HG03135 (cell line): ENCODE data around the gene BCR.

Experiments used
- ATAC-seq: cut with Tn5 transposase; IDR thresholded peaks from one replicate; pipeline ENCODE4 v1.9.1; 2021; ENCODE audit warnings: mild to moderate bottlenecking, moderate library complexity; ENCODE audit not compliant: unreplicated experiment

The BCR gene

DNA sequence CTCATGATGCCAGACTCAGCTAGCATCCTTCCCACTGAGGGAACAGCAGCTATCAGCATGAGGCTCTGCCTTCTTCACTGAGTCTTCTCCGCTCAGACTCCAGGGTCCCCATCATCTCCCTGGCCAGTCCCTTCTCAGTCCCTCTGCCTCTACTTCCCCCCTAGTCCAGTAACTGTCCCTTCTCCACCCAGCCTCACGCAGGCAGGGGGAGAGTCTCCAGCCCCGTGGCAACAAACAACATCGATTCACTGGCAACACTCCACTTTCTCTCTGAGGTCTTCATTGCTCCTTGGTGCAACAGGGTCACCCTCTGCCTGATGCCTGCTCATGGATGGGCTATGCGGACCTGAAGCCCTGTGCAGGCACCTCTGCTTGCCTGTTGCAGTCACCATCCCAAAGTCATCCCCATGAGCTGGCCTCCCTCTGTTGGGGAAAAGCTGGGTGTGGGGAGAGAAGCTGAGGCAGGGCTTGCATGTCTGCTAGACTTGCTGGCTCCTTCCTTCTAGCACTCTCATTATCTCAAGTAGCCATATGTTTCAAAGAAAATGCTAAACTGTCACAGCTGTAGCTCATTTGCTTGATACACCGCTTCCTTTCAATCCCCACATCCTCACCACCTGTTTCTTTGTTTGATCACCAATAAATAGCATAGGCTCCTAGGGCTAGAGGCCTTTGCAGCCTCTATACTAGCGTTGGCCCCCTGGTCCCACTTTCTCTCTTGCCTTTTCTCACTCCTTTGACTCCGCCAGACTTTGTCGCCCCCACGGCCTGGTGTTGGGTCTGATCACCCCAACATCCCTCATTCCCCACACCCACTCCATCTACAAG is 4.3 kb upstream of the BCR start:
- no peak for ATAC-seq

DNA sequence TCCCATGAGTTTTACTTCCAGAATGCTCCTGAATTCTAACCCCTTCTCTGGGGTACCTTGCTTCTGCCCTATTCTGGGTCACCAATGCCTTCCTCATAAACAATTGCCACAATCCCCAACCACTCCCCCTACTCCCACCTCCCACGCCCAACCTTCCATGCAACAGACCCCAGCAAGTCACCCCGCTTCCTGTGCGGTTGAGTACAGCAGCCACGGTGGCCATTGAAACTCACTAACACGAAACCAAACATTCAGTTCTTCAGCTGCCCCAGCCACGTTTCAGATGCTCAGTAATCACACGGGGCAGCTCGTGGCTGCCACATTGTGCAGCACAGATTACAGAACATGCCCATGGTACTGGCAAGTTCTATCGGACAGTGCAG is 3.7 kb upstream of the BCR start:
- ATAC-seq: no peak

DNA sequence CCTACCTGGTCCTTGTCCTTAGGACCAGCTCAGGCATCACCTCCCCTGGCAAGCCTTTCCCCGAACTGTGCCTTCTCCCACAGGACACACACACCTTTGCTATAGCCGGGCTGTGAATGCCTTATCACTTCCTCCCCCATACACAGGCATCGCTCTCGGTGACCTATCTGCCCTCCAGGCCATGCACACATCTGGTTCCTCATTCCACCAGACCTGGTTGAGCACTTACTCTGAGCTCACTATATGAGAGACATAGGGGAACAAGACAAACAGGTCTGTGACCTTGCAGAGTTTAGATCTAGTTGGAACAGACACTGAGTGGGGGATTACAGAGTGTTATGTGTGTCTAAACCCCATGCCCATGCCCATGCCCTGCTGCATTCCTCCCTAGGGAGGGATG is 3.1 kb upstream of the BCR start:
- no peak for ATAC-seq

- ATAC-seq: no peak
Measured at GRCh38 chr22:23178512-23179254, 1.6 kb upstream of the BCR start.

- ATAC-seq: no peak
Measured at GRCh38 chr22:23179381-23180299, 669 bp upstream of the BCR start.

DNA sequence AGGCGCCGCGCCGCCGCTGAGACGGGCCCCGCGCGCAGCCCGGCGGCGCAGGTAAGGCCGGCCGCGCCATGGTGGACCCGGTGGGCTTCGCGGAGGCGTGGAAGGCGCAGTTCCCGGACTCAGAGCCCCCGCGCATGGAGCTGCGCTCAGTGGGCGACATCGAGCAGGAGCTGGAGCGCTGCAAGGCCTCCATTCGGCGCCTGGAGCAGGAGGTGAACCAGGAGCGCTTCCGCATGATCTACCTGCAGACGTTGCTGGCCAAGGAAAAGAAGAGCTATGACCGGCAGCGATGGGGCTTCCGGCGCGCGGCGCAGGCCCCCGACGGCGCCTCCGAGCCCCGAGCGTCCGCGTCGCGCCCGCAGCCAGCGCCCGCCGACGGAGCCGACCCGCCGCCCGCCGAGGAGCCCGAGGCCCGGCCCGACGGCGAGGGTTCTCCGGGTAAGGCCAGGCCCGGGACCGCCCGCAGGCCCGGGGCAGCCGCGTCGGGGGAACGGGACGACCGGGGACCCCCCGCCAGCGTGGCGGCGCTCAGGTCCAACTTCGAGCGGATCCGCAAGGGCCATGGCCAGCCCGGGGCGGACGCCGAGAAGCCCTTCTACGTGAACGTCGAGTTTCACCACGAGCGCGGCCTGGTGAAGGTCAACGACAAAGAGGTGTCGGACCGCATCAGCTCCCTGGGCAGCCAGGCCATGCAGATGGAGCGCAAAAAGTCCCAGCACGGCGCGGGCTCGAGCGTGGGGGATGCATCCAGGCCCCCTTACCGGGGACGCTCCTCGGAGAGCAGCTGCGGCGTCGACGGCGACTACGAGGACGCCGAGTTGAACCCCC is 798 bp downstream of the BCR start:
- no peak for ATAC-seq

DNA sequence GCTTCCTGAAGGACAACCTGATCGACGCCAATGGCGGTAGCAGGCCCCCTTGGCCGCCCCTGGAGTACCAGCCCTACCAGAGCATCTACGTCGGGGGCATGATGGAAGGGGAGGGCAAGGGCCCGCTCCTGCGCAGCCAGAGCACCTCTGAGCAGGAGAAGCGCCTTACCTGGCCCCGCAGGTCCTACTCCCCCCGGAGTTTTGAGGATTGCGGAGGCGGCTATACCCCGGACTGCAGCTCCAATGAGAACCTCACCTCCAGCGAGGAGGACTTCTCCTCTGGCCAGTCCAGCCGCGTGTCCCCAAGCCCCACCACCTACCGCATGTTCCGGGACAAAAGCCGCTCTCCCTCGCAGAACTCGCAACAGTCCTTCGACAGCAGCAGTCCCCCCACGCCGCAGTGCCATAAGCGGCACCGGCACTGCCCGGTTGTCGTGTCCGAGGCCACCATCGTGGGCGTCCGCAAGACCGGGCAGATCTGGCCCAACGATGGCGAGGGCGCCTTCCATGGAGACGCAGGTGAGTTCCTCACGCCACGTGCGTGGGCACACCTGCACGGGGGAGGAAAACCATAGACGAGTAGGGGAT is 1.5 kb downstream of the BCR start:
- no peak for ATAC-seq

DNA sequence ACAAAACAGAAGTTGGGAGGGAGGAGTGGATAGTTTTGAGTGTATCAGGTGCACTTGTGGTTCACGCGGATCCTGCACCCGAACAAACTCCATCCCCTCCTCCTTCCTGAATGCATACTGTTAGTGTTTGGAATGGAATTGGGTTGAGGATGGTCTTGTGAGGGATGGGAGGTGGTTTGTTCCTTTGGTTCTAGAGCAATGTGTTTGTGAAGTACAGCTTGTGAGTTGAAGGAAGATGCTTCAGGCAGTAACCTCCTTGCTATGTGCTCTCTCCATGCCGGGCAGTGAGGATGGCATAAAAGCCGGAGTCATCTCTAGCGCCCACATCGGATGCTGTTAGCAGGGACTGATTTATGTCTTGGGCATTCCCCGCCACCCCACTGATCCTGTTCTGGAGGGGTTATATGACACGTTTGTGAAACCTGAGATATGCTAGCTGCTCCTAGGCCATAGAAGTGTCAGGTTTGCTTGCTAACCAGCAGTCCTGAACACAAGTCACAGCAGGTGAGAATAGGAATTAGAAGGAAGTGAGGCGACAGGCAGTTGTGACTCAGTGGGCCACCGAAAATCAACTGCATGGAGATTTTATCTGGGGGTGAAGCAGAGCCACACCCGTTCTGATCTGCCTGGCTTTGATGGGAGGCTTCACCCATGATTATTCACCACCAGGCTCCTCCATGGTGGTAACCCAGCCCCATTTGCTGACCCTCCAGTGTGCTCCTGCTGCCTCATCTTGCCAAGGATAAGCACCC is 2.2 kb downstream of the BCR start:
- no peak for ATAC-seq

GRCh38 chr22:23183061-23183698 is 2.9 kb downstream of the BCR start:
- ATAC-seq: no peak

DNA sequence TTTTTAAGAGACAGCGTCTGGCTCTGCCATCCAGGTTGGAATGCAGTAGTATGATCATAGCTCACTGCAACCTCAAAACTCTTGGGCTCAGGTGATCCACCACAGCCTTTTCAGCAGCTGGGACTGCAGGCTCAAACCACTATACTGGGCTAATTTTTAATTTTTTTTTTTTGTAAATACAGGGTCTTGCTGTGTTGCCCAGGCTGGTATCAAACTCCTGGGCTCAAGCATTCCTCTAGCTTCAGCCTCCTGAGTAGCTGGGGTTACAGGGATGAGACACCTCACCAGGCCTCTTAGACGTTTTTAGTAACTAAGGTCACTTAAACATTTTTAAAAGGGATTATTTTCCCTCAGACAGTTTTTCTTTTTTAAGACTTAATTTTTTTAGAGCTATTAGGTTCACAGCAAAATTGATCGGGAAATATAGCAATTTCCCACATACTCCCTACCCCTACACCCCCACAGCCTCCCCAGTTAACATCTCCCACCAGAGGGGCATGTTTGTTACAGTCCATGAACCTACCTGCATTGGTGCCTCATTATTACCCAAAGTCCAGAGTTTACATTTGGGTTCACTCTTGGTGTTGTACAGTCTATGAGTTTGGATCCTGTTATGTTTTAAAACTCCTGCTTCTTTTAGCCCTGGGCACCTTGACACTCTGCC is 3.9 kb downstream of the BCR start:
- no peak for ATAC-seq

DNA sequence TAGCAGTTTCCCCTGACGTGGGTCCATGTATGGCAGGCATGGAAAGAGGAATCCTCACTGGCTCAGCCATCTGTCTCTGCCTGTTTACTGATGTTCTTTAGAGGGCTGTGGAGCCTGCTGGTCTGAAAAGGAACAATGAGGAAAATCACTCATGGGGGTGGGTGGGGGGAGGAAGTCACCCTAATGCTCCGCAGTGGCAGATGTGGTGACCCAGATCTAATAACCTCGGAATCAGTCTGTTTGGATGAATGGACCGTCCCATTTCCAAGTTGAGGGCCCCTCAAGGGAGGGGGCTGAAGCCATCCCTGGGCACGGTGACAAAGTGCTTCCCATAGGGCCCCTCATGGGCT is 4.4 kb downstream of the BCR start:
- no peak for ATAC-seq

GRCh38 chr22:23187211-23187610 is 6.9 kb downstream of the BCR start:
- no peak for ATAC-seq

DNA sequence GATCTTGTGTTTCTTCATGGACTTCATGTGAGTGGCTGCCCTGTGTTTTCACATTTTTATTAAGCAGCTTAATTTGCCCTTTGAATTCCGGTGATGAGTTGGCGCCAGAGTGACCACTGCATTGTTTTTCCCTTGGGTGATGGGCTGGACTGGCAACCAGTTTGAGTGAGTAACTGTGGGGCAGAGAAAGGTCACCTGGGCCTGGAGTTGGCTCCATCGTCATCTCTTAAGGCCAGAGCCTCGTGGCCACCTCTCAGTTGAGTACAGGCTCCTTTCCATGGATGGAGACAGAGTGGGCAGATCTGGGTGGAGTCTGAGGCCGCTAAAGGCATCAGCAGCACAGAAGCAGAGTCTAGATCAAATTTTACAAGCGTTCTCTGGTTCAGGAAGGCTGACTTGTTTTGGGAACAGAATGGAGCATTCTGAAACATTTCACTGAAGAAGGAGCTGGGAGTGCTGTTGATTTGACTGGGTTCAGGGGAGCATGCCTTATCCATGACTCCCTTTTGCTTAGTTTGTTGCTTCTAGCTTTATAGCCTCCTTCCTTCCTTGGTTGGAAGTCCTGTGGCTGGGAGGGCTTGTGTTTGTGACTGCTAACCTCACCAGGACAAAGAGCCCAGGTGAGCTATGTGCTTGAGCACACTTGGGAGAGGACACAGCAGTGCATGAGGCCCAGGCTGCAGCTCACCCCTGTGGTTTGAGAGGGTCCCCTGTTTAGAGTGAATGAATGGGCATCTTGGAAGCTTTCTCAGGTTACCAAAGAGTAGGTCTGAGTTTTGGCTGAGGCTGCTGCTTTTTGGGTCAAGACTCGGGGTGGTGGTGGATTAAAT is 7.8 kb downstream of the BCR start:
- no peak for ATAC-seq

- ATAC-seq: no peak
Measured at GRCh38 chr22:23190526-23190925, 10.2 kb downstream of the BCR start.

GRCh38 chr22:23192133-23192532 is 11.8 kb downstream of the BCR start:
- ATAC-seq: no peak

GRCh38 chr22:23192558-23192957 is 12.2 kb downstream of the BCR start:
- no peak for ATAC-seq

DNA sequence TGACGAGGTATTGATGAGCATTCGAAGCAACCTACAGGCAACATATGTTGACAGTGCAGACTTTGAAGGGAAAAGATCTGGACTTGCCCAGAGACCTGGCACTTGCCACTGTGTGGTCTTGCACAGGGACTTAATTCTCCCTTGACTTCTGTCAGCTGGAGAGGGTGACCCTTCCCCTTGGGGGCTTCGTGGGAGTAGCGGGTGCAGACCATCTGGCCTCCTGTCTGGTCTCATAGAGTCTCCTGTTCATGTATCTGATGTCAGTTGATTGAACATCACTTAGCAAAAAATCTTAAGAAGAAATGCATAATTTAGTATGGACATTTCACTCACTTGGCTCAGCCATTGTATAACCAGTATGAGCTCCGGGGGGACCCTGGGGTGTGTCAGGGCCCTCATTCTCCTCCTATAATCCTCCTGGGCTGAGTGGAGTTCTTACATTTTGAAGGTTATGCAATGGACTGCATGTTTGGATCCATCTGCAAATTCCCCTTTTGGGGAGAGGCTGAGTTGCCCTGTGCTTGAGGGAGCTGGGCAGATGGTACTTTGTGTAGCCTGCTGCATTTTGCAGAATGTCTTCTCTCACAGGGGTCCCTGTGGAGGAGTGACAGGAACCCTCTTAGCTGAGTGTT is 13.0 kb downstream of the BCR start:
- no peak for ATAC-seq
